Kidney capillary endothelial cell (primary cell): ENCODE data around the gene PIGT.
"Not testable (repeated sequence)": the region's sequence is repeated elsewhere in the genome, so short reads cannot be mapped to it uniquely, and the experiment has no call there.

Source experiments
- DNase-seq: peaks from one replicate; pipeline ENCODE4 v3.0.0-alpha.2; 2018; ENCODE audit warnings: low spot score

Gene PIGT

GRCh38 chr20:45462711-45463509 lies 47.0 kb downstream of the PIGT start:
- DNase-seq: no peak

- DNase-seq: no peak
Measured at GRCh38 chr20:45463709-45464108, 47.8 kb downstream of the PIGT start.

GRCh38 chr20:45465491-45466266 lies 49.7 kb downstream of the PIGT start:
- DNase-seq: no peak

GRCh38 chr20:45467172-45467571 lies 51.2 kb downstream of the PIGT start:
- DNase-seq: no peak

GRCh38 chr20:45467861-45468260 lies 51.9 kb downstream of the PIGT start:
- DNase-seq: no peak

GRCh38 chr20:45469336-45470261 lies 53.7 kb downstream of the PIGT start, which contains the start of gene WFDC2:
TSS of gene WFDC2 (plus strand) at chr20:45469753. CDS start at chr20:45469782, 29 bp downstream.
- no peak for DNase-seq

GRCh38 chr20:45470262-45470931 lies 54.5 kb downstream of the PIGT start:
- DNase-seq: no peak

GRCh38 chr20:45470937-45471336 lies 55.0 kb downstream of the PIGT start:
- no peak for DNase-seq

- DNase-seq: not testable (repeated sequence)
Measured at GRCh38 chr20:45472286-45472685, 56.3 kb downstream of the PIGT start.
